DMS53 treated with DMSO at 0.1 percent for 48 hours (cell line): ENCODE results near the gene COMMD9.

Source experiments
- DNase-seq: peaks from one replicate; lab custom pipeline; 2025; ENCODE audit not compliant: unreplicated experiment; lab: John Stamatoyannopoulos, UW

COMMD9 gene

DNA sequence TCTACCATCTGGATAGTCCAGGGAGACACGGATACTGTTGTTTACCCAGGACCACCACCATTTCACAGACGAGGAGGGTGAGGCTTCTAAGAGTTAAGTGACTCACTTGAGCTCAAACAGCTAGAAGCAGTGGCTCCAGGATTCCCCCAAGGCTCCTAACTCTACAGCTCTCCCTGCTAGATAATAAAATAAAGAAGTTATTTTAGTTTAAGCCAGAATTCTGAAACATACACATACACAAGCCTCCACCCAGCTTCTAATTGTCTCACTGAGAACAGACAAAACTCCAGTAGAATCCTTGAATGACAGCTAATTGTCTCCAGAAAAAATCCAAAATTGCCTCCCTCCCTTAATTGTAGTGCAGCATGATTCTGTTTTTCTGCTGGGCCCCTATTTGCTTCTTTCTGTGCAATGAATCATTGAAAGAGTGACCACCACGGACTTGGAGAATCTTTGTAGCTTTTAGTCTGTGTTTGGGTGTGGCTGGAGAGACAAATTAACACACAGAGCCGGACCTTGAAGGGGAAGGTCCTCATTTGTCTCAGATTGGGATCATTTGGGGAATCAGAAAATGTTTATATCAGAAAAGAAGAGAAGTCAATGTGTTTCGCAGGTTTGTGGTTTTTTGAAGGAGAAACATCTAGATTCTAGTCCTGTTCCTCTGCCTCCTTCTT is 64.9 kb downstream of the COMMD9 start:
- no peak for DNase-seq

DNA sequence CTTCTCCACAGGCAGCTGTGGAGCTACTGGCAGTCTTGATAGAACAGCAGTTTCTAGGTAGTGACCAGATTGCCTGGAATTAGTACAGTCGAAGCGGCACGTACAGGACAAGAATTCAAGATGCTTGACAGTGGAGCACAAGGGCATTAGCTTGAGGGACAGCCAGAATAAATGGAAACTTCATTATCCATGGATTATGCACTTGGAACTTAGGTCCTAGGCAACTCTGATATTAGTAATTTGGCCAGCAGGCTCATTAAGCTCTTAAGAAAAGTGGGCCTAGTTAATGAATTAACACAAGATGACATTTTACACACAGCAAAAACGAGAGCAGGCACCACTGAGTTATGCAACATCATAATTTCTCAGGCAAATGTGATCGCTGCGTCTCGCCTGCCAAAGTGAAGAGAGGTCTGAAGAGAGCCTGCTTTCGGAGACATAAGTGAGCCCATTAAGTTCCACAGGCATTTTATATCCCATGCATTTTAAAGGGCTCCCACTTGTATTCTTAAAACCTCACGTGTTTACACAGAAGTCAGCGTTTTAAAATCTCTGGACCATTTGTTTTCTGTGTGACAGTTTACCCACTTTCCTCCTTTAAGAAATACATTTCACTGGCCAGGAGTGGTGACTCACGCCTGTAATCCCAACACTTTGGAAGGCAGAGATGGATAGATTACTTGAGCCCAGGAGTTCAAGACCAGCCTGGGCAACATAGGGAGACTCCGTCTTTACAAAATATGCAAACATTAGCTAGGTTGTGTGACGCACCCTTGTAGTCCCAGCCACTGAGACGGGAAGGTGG is 66.2 kb downstream of the COMMD9 start:
- no peak for DNase-seq
